ENCODE results near the gene TIMP2.
"Not testable (repeated sequence)": the region's sequence is repeated elsewhere in the genome, so short reads cannot be mapped to it uniquely, and the experiment has no call there.

Gene TIMP2

GRCh38 chr17:78878871-78879527 is 46.2 kb downstream of the TIMP2 start:
- Histone ChIP-seq H3K36me3 (ENCODE audit: insufficient read depth, low read depth, low read length) (no peaks in the 10 kb centered on the region), H3K4me3 (ENCODE audit: low read length) (no peak overlapping the region), H3K4me1 (ENCODE audit: insufficient read depth, low read length) (peaks cover 12% of the 10 kb centered on the region), H3K27me3 (ENCODE audit: insufficient read depth, low read length) (no peaks in the 10 kb centered on the region), H3K9me3 (ENCODE audit: insufficient read depth, low read depth, low read length) (no peaks in the 10 kb centered on the region), H3K9ac (ENCODE audit: low read depth, low read length) (no peak overlapping the region), H3K27ac (ENCODE audit: low read length) (no peak overlapping the region)

GRCh38 chr17:78878261-78878660 is 46.9 kb downstream of the TIMP2 start:
- Histone ChIP-seq H3K36me3 (ENCODE audit: insufficient read depth, low read depth, low read length) (peaks cover 4% of the 10 kb centered on the region; the same call in 1 of the 2 replicates), H3K9ac (ENCODE audit: low read depth, low read length) (no peak overlapping the region), H3K4me1 (ENCODE audit: insufficient read depth, low read length) (peaks cover 6% of the 10 kb centered on the region), H3K27ac (ENCODE audit: low read length) (no peak overlapping the region), H3K4me3 (ENCODE audit: low read length) (no peak overlapping the region), H3K27me3 (ENCODE audit: insufficient read depth, low read length) (no peaks in the 10 kb centered on the region), H3K9me3 (ENCODE audit: insufficient read depth, low read depth, low read length) (no peaks in the 10 kb centered on the region)

GRCh38 chr17:78876954-78877517 is 48.2 kb downstream of the TIMP2 start:
- not testable (repeated sequence) for H3K27ac ChIP-seq (ENCODE audit: low read length); H3K27me3 ChIP-seq (ENCODE audit: insufficient read depth, low read length); H3K9me3 ChIP-seq (ENCODE audit: insufficient read depth, low read depth, low read length); H3K4me1 ChIP-seq (ENCODE audit: insufficient read depth, low read length); H3K4me3 ChIP-seq (ENCODE audit: low read length); H3K9ac ChIP-seq (ENCODE audit: low read depth, low read length)
- peaks cover 12% of the 10 kb centered on the region for H3K36me3 ChIP-seq (ENCODE audit: insufficient read depth, low read depth, low read length)

GRCh38 chr17:78876094-78876597 is 49.0 kb downstream of the TIMP2 start:
- peaks cover 12% of the 10 kb centered on the region for H3K36me3 ChIP-seq (ENCODE audit: insufficient read depth, low read depth, low read length)
- H3K9ac ChIP-seq (ENCODE audit: low read depth, low read length), result no peak overlapping the region
- no peak overlapping the region for H3K4me3 ChIP-seq (ENCODE audit: low read length)
- H3K9me3 ChIP-seq (ENCODE audit: insufficient read depth, low read depth, low read length), result no peaks in the 10 kb centered on the region
- H3K4me1 ChIP-seq (ENCODE audit: insufficient read depth, low read length), result 0 out of 2 replicates have a peak, but pooled peaks cover 3% of the 10 kb centered on the region
- no peak overlapping the region for H3K27ac ChIP-seq (ENCODE audit: low read length)
- H3K27me3 ChIP-seq (ENCODE audit: insufficient read depth, low read length), result no peaks in the 10 kb centered on the region

GRCh38 chr17:78875363-78876093 is 49.7 kb downstream of the TIMP2 start:
- no peaks in the 10 kb centered on the region for H3K9me3 ChIP-seq (ENCODE audit: insufficient read depth, low read depth, low read length)
- no peak overlapping the region for H3K27ac ChIP-seq (ENCODE audit: low read length)
- 0 out of 2 replicates have a peak, but pooled peaks cover 3% of the 10 kb centered on the region for H3K4me1 ChIP-seq (ENCODE audit: insufficient read depth, low read length)
- H3K4me3 ChIP-seq (ENCODE audit: low read length), result no peak overlapping the region
- no peak overlapping the region for H3K9ac ChIP-seq (ENCODE audit: low read depth, low read length)
- peaks cover 17% of the 10 kb centered on the region for H3K36me3 ChIP-seq (ENCODE audit: insufficient read depth, low read depth, low read length)
- H3K27me3 ChIP-seq (ENCODE audit: insufficient read depth, low read length), result no peaks in the 10 kb centered on the region

GRCh38 chr17:78873519-78874340 is 51.5 kb downstream of the TIMP2 start:
- no peak overlapping the region for H3K4me3 ChIP-seq (ENCODE audit: low read length)
- no peaks in the 10 kb centered on the region for H3K9me3 ChIP-seq (ENCODE audit: insufficient read depth, low read depth, low read length)
- H3K27me3 ChIP-seq (ENCODE audit: insufficient read depth, low read length), result no peaks in the 10 kb centered on the region
- H3K27ac ChIP-seq (ENCODE audit: low read length), result no peak overlapping the region
- peaks cover 19% of the 10 kb centered on the region for H3K36me3 ChIP-seq (ENCODE audit: insufficient read depth, low read depth, low read length)
- no peaks in the 10 kb centered on the region for H3K4me1 ChIP-seq (ENCODE audit: insufficient read depth, low read length)
- H3K9ac ChIP-seq (ENCODE audit: low read depth, low read length), result no peak overlapping the region

GRCh38 chr17:78872486-78872885 is 52.7 kb downstream of the TIMP2 start:
- Histone ChIP-seq H3K36me3 (ENCODE audit: insufficient read depth, low read depth, low read length) (peaks cover 19% of the 10 kb centered on the region), H3K4me3 (ENCODE audit: low read length) (no peak overlapping the region), H3K27ac (ENCODE audit: low read length) (no peak overlapping the region), H3K9me3 (ENCODE audit: insufficient read depth, low read depth, low read length) (no peaks in the 10 kb centered on the region), H3K27me3 (ENCODE audit: insufficient read depth, low read length) (no peaks in the 10 kb centered on the region), H3K9ac (ENCODE audit: low read depth, low read length) (no peak overlapping the region), H3K4me1 (ENCODE audit: insufficient read depth, low read length) (no peaks in the 10 kb centered on the region)

GRCh38 chr17:78870621-78871020 is 54.6 kb downstream of the TIMP2 start:
- Histone ChIP-seq H3K4me3 (ENCODE audit: low read length) (no peak overlapping the region), H3K9ac (ENCODE audit: low read depth, low read length) (no peak overlapping the region), H3K4me1 (ENCODE audit: insufficient read depth, low read length) (peaks cover 3% of the 10 kb centered on the region; the same call in 1 of the 2 replicates), H3K36me3 (ENCODE audit: insufficient read depth, low read depth, low read length) (peaks cover 19% of the 10 kb centered on the region), H3K27me3 (ENCODE audit: insufficient read depth, low read length) (no peaks in the 10 kb centered on the region), H3K9me3 (ENCODE audit: insufficient read depth, low read depth, low read length) (no peaks in the 10 kb centered on the region), H3K27ac (ENCODE audit: low read length) (no peak overlapping the region)

GRCh38 chr17:78868391-78868790 is 56.8 kb downstream of the TIMP2 start:
- Histone ChIP-seq H3K4me1 (ENCODE audit: insufficient read depth, low read length) (peaks cover 3% of the 10 kb centered on the region; the same call in 1 of the 2 replicates), H3K36me3 (ENCODE audit: insufficient read depth, low read depth, low read length) (peaks cover 15% of the 10 kb centered on the region), H3K27me3 (ENCODE audit: insufficient read depth, low read length) (no peaks in the 10 kb centered on the region), H3K9me3 (ENCODE audit: insufficient read depth, low read depth, low read length) (no peaks in the 10 kb centered on the region), H3K27ac (ENCODE audit: low read length) (no peak overlapping the region), H3K9ac (ENCODE audit: low read depth, low read length) (no peak overlapping the region), H3K4me3 (ENCODE audit: low read length) (no peak overlapping the region)

GRCh38 chr17:78867046-78867445 is 58.1 kb downstream of the TIMP2 start:
- not testable (repeated sequence) for H3K9me3 ChIP-seq (ENCODE audit: insufficient read depth, low read depth, low read length); H3K27ac ChIP-seq (ENCODE audit: low read length); H3K27me3 ChIP-seq (ENCODE audit: insufficient read depth, low read length); H3K4me1 ChIP-seq (ENCODE audit: insufficient read depth, low read length); H3K4me3 ChIP-seq (ENCODE audit: low read length); H3K9ac ChIP-seq (ENCODE audit: low read depth, low read length); H3K36me3 ChIP-seq (ENCODE audit: insufficient read depth, low read depth, low read length)

GRCh38 chr17:78865682-78866390 is 59.4 kb downstream of the TIMP2 start:
- no peak overlapping the region for H3K9ac ChIP-seq (ENCODE audit: low read depth, low read length)
- H3K9me3 ChIP-seq (ENCODE audit: insufficient read depth, low read depth, low read length), result no peaks in the 10 kb centered on the region
- H3K36me3 ChIP-seq (ENCODE audit: insufficient read depth, low read depth, low read length), result peaks cover 5% of the 10 kb centered on the region; the same call in 1 of the 2 replicates
- H3K4me3 ChIP-seq (ENCODE audit: low read length), result no peak overlapping the region
- H3K4me1 ChIP-seq (ENCODE audit: insufficient read depth, low read length), result peaks cover 3% of the 10 kb centered on the region; the same call in 1 of the 2 replicates
- H3K27me3 ChIP-seq (ENCODE audit: insufficient read depth, low read length), result no peaks in the 10 kb centered on the region
- no peak overlapping the region for H3K27ac ChIP-seq (ENCODE audit: low read length)
